Fibroblast of skin of scalp (primary cell): ENCODE data around the gene SLC7A1.
A peak's percentile ranks its signal among the peaks of the same experiment; 100 is the strongest.

Experiments used
- DNase-seq: peaks from one replicate; pipeline ENCODE4 v3.0.0-alpha.2; 2013

SLC7A1 gene

DNA sequence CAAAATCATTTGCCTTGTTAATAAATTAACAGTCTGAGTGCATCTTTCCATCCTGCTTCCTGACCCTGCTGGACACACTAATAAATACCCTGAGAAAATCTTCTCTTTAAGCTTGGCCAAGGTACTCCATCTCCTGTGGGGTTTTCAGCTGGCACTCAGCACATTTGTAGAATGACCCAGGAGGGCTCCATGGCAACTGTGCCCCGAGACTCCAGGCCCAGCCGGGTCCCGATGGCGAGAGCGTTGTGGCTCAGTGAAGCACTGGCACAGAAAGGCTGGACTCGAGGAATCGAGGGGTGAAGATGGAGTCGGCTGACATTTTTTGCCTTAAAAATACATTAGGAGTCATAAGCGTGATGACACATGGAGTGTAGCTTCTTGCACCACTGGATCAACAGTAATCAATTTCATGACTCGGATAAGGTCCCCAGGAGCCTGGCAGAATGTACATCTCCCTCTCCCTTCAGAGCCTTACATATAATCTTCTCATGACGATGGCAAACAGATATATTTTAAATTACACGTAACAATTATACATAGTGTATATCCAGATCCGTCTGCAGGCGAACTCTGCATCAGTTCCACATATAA is 85.4 kb downstream of the SLC7A1 start:
- DNase-seq: peak; percentile 54

DNA sequence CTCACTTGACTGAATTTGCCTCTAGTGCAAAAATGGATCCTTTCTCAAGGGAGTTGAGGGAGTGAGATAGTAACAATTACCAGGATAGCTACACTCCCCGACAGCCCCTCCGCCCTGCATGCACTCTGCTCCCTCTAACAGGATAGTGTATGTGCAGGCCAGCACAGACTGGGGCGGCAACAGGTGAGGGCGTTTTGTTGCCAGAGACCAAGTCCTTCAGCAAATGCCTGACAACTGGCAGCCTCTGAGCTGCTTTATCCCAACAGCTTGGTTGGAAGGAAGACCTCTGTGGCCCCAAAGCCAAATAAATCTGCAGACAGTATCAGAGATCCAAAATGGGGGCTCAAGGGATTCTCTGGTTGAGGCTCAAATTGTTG is 86.6 kb downstream of the SLC7A1 start:
- no peak for DNase-seq

DNA sequence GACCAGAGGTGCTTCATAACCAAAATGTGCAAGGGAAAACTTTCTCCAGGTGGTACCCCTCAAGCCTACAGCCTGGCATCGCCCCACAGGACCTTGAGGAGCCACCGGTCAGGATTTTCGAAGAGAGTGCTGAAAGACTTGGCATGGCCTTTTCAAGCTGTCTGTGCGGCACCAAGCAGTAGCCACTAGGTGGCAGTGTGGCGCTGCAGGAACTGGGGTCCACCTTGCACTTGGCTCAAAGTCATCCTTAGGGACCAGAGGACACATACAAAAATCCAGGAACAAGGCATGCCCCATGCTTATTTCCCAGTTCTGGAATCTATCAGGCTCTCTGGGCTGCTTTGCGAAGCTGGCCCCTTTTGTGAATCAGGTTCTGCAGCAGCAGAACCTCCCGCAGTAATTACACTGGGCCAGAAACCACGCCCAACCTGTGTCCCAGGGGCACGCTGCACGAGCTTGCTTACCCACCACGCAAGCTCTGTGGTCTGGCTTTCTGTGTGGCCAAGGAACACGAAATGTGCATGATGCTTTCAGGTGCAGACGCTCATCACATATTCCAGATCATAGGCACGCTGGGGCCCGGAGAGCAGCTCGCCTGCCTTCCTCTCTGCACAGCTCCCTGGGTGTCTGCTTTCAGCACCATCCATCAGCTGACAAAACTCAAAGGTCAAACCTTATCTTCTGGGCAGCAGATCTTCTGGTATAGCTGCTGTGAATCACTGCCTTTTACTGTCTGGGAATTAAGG is 87.2 kb downstream of the SLC7A1 start:
- DNase-seq: peak; percentile 85

DNA sequence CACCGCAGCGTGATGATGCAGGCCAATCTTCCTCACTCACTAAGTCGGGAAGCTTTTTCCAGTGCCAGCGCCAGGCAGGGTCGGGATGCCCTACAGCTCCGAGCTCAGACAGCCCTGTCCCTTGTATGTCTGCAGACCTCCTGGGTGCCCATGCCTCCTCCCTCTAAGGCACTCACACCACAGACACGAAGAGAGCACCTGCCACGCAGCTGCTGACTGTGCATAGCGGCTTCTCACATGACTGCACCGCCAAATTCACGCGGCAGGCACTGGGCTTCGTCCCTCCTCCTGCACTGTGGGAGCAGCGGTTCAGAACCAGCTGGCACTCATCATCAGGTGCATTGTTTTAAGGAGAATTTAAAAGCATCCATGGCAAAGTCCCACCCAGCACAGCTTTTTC is 88.1 kb downstream of the SLC7A1 start:
- no peak for DNase-seq

DNA sequence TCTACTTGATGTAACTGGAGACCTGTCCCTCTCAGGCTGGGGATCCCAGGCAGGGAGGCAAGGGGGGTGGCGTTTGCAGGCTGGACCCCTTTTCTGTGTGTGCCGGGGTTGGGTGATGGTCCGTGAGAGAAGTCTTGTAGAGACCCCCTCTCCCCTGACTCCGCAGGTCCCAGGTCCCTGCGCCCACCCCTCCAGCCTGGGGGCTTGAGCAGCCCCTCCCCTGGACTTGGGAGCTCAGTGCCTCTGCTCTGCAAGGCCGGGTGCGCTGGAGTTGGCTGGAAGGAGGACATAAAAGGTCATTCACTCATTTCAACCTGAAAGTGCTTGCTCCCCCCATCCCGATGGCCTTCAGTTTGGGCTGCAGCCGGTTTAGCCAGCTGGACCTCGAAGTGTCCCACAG is 89.5 kb downstream of the SLC7A1 start:
- DNase-seq: no peak

DNA sequence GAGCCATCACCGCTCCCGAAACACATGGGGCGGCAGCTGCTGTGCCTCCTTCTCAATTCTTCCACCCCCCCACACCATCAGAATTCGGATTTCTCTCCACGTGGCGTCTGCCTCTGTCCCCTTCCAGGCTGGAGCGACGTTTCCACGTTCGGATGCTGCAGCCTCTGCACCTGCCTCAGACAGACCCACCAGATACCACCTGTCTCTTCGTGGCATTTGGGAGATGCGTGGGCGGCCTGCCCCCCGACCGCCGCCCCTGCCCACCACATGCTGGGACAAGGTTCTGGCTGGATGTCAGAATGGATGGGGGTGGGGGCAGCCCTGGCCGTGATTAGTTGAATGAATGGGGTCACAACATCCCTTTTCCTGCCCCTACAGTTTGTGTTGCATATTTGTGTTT is 90.0 kb downstream of the SLC7A1 start:
- DNase-seq: no peak

DNA sequence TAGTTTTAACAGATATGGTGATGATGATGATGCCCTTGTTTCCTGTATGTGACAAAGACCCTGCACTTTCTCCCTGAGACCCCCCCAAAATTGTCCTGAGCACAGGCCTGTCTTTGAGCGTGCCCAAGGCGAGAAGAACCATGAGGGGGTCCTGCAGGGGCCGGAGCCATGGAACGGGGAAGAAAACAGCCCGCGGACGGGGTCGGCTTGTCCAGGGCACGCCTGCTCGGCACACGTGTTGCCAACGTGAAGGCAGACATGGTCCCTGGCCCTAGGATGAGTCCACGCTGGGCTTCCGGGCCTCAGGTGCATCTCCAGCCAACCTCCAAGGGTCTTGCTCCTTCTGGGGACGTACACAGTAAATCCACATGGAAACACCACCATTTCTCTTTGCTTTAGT is 90.8 kb downstream of the SLC7A1 start:
- DNase-seq: no peak

DNA sequence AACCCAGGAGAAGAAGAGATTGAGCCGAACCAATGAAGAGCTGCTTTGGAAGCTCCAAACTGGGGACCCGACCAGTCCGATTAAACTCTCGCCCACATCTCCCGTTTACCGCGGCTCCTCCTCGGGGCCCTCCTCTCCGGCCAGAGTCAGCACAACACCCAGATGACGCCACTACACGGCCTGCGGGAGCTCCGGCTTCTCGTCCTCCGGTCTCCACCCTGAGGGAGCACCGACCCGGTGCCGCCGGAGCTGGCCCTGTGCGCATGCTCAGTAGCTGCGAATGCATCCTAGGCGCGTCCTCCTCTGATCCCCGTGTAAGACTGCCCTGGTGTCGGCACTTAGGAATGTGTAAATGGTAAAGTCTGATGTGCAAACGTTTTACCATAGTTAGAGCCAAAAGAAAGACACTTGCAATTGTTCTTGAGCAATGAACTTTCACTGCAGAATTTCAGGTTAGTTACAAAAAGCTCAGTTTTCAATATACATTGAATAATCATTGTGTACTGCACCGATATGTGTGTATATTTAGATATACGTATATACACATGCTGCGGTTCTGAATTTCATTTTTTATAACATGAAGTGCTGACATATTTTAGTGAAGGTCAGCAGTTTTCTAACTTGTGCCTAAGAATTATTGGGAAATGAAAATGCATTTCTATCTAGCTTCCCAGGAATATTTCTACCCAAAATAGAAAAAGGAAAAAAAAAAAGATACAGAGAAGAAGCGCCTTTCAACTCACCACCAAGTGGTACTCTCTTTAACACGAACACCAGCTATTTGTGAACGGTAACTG is 92.2 kb downstream of the SLC7A1 start:
- peak; percentile 37 for DNase-seq

DNA sequence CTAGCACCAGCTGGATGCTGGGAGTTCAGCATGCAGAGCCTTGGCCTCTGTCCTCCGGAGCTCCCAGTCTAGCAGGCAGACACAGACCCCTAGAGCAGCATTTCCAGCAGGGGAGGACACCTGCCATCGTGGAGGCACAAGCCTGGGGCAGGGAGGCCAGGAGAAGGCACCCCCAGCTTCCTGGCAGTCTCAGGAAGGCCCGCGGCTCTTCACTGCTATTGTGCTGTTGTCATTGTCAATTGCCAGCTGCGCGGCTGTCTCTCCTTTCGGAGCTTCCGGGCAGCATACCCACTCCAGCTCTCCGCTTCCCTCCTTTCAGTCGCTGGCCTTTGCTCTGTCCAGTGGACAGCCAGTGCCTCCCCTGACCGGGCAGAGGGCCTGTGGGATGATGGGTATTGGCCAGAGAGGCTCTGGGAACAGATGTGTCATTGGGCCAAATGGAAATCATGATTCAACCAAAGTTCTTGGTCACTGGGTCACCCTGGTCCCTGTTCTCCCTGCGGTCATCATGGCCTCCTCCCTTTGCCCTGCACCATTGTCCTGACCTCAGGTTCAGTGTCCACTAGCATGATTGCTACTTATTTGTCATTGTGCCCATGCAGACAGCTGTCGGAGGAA is 93.0 kb downstream of the SLC7A1 start:
- DNase-seq: no peak

DNA sequence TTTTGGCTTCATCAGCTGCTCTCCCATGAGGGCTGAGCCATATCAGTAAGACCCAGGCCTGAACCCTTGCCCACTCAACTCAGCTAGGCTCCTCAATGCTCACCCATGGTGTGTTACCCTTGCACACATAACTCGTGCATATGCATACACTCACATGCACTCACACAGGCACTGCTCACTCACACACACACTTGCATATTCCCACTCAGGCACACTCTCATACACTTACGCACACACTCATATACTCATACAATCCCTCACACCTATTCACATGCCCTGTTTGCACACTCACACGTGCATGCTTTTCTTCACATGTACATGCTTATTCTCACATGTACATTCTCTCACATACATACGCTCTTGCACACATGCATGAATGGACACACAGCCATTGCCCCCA is 93.8 kb downstream of the SLC7A1 start:
- no peak for DNase-seq

DNA sequence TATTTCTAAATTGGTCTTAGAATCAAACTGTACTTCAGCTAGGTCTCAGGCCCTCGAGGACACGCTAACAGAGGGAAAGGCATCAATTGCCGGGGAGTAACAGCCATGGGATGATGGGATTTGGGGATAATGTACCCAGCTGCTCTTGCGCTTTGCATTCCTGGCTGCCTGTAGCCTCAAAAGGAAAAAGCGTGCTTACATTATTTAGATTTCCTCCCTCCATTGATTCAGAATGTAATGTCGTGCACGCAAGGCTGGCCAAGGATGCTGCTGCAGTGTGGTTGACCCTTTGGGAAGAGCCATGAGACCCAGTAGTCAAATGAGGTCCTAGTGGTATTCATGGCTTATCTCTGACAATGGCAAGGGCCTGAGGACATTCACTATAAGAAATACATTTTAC is 95.1 kb downstream of the SLC7A1 start:
- DNase-seq: no peak

DNA sequence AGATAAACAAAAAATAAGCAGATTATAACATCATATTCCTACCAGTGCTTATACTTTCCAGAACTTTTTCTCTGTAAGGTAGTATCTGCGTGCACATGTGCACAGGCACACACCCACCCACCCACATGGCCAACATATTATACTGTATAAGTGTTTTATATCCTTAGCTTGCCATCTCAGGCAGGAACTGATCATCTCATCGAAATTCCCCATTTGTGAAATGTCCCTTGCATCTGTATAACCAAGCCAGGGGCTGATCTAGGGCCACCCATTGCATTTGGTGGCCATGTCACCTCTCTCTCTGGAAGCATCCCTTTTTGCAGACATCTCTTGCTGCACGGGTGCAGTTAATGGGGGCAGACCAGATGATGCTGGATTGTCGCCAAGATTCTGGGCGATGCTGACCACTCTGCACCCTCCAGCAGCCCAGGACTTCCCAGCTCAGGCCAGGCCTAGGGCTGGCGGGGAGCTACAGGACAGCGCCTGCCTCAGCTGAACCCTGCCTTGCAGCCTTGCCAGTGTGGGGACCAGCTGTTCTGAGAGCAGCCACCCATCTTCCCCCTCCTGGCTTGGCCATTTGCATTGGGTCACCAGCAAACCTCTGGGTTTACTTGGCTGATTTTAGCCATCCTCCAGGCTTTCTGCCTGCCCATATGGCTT is 95.9 kb downstream of the SLC7A1 start:
- DNase-seq: no peak

DNA sequence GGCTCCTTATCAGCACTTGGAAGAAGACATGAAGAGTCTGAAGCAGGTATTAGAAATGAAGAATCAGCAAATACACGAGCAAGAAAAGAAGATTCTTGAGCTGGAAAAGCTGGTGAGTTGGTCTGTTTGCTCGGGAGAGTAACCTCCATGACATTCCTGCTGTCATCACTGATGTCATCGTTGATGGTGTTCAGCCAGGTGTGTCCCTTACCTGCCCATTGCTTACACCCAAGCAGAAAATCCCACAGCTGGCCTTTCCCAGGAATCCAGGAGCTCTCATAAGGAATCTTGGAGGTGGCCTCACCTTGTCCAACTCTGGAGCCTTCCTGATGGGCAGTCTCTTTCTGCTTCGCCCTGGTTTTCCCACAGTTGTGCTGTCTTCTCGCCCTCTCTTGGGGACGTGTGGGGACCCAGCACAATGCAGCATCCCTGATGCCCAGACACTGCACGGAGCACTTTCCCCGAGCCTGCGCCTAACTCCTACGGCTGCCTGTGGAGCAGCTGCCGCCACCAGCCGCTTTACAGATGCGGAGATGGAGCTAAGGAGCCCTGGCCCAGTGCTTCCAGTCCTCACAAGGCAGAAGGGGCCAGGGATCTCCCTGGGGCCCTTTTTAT is 97.0 kb downstream of the SLC7A1 start:
- no peak for DNase-seq

DNA sequence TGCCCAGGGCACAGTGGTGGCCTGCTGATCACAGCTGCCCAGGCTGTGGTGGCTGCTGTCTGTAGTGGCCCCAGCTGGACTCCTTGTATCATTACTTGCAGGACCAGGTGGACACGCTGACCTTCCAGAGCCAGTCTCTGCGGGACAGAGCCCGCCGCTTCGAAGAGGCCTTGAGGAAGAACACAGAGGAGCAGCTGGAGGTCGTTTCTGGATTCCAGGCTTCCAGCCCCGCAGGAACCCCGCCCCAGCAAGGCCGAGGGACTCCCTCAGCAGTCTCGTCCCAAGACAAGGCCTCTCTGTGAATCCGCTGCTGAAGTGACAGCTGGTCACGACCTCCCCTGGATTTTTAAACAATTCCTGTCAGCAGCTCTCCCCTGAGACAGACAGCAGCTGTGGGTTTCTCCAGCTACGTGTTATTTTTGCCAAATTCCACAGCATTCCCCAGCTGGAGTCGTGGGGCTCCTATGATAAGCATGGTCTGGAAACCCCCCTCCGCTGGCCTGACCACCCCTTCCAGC is 98.3 kb downstream of the SLC7A1 start:
- peak; percentile 91 for DNase-seq

DNA sequence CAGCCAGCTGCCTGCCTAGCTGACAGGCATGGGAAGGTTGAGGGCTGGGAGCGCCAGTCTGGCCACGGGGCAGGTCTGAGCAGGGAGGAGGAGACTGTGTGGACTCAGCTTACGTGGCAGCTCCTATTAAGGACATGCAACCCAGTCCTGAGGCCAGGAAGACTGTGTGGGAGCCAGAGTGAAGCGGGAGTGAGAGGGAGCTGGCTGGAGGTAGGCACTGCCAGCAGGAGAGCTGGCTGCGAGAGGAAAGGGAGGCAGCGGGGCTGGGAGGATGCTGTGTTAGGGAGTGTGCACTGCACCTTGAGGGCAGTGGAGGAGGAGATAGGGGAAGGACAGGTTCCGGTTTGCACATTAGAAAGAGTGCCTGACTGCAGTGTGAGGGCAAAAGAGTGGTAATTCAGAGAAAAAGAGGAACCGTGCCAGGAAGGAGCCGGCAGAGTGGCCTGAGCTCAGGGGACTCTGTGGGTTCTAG is 99.2 kb downstream of the SLC7A1 start:
- DNase-seq: no peak

DNA sequence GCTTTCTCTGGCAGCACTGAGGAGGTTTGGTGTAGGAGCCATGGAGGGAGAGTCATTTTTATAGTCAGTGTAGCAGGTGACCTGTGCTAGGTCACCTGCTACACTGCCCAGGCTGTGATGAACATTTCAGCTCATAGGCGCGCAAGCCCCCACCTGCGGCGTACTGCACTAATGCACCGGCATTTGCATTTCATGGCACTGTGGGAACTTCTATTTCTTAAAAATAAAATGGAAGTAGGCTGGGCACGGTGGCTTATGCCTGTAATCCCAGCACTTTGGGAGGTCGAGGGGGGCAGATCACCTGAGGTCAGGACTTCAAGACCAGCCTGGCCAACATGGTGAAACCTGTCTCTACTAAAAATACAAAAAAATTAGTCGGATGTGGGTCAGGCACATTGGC is 101.0 kb downstream of the SLC7A1 start:
- DNase-seq: no peak

DNA sequence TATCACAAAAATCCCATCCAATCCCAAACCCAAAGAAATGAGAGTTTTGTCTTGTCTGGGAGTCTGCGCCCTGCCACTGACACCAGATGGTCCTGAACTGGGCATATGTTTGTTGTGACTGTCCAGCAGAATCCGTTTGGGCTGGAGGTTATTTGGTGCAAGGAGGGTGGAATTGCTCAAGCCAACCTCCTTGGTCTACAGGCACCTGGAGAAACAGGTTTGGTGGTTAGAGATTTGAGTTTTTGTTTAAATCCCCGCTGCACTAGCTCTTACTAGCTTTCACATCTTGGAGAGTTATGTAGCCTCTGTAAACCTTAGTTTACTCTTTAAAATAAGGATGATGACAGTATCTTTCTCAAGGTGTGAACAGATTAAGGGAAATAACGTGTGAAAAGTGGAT is 101.7 kb downstream of the SLC7A1 start:
- DNase-seq: no peak

DNA sequence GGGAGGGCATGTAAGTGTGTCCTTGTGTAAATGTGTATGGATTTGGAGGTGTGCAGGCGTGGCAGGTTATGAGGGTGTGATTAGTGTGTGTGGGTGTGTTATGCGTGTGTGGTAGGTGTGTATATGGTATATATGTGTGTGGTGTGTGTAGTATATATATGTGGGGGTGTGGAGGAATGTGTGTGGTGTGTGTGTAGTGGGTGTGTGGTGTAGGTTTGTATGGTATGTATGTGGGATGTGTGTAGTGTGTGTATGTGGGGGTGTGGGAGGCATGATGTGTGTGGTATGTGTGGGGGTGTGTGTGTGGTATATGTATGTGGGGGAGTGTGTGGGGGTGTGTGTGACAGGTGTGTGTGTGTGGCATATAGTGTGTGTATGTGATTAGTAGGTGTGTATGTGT is 104.2 kb downstream of the SLC7A1 start:
- DNase-seq: no peak

DNA sequence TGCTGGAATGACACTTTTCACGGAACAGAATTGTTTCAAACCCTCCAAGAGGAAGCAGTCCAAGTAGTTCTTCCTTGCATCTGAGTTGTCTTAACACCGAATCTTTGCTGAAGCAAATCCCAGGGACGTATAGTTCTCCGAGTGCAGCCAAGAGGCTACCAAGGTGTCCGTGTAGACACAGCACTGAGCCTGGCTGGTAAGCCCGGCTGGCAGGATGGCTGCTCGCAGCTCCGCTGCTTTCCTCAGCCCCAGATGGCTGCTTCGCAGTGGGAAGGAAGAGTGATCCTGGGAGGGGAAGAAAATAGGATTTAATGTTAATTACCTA is 105.0 kb downstream of the SLC7A1 start:
- no peak for DNase-seq

DNA sequence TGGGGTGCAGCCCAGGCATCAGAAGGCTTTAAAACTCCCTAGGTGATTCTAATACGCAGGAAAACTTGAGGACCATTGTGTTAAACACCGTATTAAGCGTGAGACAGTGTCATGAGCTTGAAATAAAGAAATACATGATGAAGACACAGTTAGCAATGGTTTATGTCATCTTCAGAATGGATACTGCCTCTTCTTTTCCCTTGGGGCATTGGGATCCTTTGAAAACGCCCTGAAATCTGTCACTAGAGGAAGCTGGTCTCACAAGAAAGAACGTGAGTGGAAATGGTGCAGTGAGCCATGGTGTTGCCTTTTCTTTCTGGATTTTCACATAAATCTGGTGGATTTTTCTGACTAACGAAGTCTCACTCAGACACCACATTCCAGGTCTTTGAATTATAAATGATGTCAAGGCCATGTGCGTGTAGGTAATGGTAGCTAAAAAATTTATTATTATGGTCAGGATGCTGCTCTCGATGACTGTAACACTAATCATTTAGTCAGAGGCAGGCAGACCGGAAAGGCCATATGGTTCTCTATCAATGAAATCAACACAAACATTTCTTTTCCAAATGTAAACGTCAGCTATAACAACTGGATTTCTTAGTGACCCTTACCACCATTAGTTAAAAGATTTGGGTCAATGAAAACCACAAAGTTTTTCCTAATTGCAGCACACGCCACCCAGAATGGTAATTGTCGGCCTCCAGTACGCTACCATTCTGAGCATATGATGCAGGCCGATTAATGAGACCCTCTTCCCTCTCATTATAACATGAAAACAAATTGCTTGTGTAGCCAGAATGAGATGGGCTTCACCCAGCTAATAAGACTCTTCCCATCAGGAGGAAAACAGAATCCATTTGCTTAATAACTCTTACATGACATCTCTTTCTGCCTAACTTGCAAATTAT is 105.6 kb downstream of the SLC7A1 start:
- no peak for DNase-seq
